Measurements from ENCODE around the gene BANK1. TPM values are rescaled to one million over a fixed set of nuclear protein-coding genes. Genes with fewer than 3 reads are reported as not detected.

Gene BANK1
- total RNA-seq, 1 experiment from 2014 or later: 1.1 TPM

DNA sequence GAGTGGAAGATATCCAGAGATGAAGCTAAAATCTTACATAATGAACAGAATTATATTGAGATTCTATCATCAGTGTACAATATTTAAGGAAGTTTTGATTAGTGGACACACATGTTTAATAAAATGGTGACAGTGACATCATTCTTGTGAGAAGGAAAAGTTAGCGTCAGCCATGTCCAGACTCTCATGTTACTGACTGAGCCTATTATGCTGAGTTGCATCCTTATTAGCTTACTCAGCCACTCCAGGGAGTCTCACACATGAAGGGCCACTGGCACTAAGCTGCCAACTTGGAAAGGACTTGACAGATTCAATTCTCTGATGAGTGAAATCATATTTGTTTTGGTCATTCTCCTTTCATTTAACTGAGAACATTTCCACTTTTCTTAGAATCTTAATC, 170.6 kb downstream of the BANK1 start:
- Histone ChIP-seq H3K14ac (ENCODE audit: insufficient read depth, low read length) (no peak overlapping the region), H3K4me2 (ENCODE audit: insufficient read depth, insufficient read length, low read length) (no peak overlapping the region), H2BK5ac (ENCODE audit: insufficient read length, low read length) (no peak overlapping the region), H2BK15ac (ENCODE audit: low read depth, low read length) (no peak overlapping the region), H2BK20ac (ENCODE audit: low read depth, low read length, poor library complexity, severe bottlenecking) (no peak overlapping the region), H3T11ph (ENCODE audit: low read length) (no peak overlapping the region), H2AK5ac (ENCODE audit: insufficient read length, low read length) (no peak overlapping the region), H2BK120ac (ENCODE audit: low read depth, low read length, poor library complexity, severe bottlenecking) (no peak overlapping the region), H3K27me3 (ENCODE audit: insufficient read depth, low read length) (no peaks in the 10 kb centered on the region), H4K20me1 (ENCODE audit: control insufficient read depth, insufficient read depth, insufficient read length) (no peaks in the 10 kb centered on the region), H3K56ac (ENCODE audit: insufficient read length, low read depth, low read length) (no peak overlapping the region), H4K91ac (ENCODE audit: insufficient read length, low read depth, low read length) (no peak overlapping the region), H3K27ac (ENCODE audit: insufficient read length, low read depth, low read length) (no peak overlapping the region), H3K9ac (ENCODE audit: extremely low read depth, insufficient read length, low read length) (no peak overlapping the region), H3K9me3 (ENCODE audit: control insufficient read depth, low read depth, low read length) (no peaks in the 10 kb centered on the region), H3K79me1 (ENCODE audit: insufficient read depth, low read depth, low read length, poor library complexity, severe bottlenecking) (no peaks in the 10 kb centered on the region), H3K79me2 (ENCODE audit: insufficient read depth, low read length) (no peaks in the 10 kb centered on the region), H3K18ac (ENCODE audit: insufficient read length, low read depth, low read length) (no peak overlapping the region), H4K5ac (ENCODE audit: insufficient read length, low read depth, low read length) (no peak overlapping the region), H2AFZ (ENCODE audit: low read length) (no peak overlapping the region), H3K23me2 (ENCODE audit: insufficient read length, low read depth, low read length, poor library complexity, severe bottlenecking) (no peaks in the 10 kb centered on the region), H4K8ac (replicated peaks; ENCODE audit: insufficient read length, low read depth, low read length) (no peak overlapping the region), H3K4me1 (ENCODE audit: insufficient read depth, low read length) (no peaks in the 10 kb centered on the region), H3K4ac (ENCODE audit: low read depth, low read length) (no peak overlapping the region), H2BK12ac (ENCODE audit: insufficient read length, low read depth, low read length) (no peak overlapping the region), H3K23ac (ENCODE audit: insufficient read length, low read depth, low read length) (no peak overlapping the region)
- TF ChIP-seq, protein P1, sequence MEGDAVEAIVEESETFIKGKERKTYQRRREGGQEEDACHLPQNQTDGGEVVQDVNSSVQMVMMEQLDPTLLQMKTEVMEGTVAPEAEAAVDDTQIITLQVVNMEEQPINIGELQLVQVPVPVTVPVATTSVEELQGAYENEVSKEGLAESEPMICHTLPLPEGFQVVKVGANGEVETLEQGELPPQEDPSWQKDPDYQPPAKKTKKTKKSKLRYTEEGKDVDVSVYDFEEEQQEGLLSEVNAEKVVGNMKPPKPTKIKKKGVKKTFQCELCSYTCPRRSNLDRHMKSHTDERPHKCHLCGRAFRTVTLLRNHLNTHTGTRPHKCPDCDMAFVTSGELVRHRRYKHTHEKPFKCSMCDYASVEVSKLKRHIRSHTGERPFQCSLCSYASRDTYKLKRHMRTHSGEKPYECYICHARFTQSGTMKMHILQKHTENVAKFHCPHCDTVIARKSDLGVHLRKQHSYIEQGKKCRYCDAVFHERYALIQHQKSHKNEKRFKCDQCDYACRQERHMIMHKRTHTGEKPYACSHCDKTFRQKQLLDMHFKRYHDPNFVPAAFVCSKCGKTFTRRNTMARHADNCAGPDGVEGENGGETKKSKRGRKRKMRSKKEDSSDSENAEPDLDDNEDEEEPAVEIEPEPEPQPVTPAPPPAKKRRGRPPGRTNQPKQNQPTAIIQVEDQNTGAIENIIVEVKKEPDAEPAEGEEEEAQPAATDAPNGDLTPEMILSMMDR (conservative IDR thresholded peaks at IDR 0.05): no peak
- Mint-ChIP-seq H3K36me3 (ENCODE audit: insufficient read depth in 1 of 3, low read depth in 3 of 3) (no peaks in the 10 kb centered on the region), H3K9me3 (no peaks in the 10 kb centered on the region), H3K27me3 (ENCODE audit: low read depth) (no peaks in the 10 kb centered on the region), H3K27ac (no peak overlapping the region), H3K4me1 (peaks cover 5 to 7% of the 10 kb centered on the region in 2 experiments; a peak in 3 of 4 replicates), H3K4me3 (no peak overlapping the region)
- WGBS (ENCODE audit: extremely low coverage, insufficient read length, low lambda C conversion rate): no CpG with 5 or more reads among the region's 1 CpG
- no peak for DNase-seq

Measured in H9 (cell line).